Stomach (tissue), 4 donors: ENCODE results near the gene TSPAN12.

ENCODE experiments used
- CTCF ChIP-seq, 7 experiments: fragments of 450-650 bp in 4 of 7; fragments of 200-600 bp in 3 of 7; sonication (generic) in 3 of 7; IDR thresholded peaks; one replicate each; pipeline ENCODE4 v1.5.1; 2016 to 2019; ENCODE audit warnings: antibody characterized with exemption in 7 of 7, control low read depth in 2 of 7, mild to moderate bottlenecking in 1 of 7
- POLR2A ChIP-seq, 4 donors: fragments of 450-650 bp; IDR thresholded peaks; one replicate each; pipeline ENCODE4 v1.6.1; 2016; ENCODE audit warnings: antibody characterized with exemption in 4 of 4, control low read depth in 2 of 4, mild to moderate bottlenecking in 1 of 4, moderate library complexity in 1 of 4
- POLR2AphosphoS5 ChIP-seq, 3 donors: sonication (generic); formaldehyde crosslinking; IDR thresholded peaks; one replicate each; pipeline ENCODE4 v1.6.1; 2016; ENCODE audit warnings: antibody characterized with exemption in 3 of 3

- TF ChIP-seq CTCF (IDR thresholded peaks at IDR 0.05) (no peak), POLR2A (IDR thresholded peaks at IDR 0.05) (no peak), POLR2AphosphoS5 (IDR thresholded peaks at IDR 0.05) (no peak)
Observed at GRCh38 chr7:120793213-120793936, 64.6 kb downstream of the TSPAN12 start.
